HG03439 (cell line): ENCODE measurements around the gene SRC.

ENCODE experiments used
- ATAC-seq: cut with Tn5 transposase; IDR thresholded peaks from one replicate; pipeline ENCODE4 v1.9.1; 2021; ENCODE audit warnings: mild to moderate bottlenecking, moderate library complexity; ENCODE audit not compliant: unreplicated experiment

SRC gene

GRCh38 chr20:37348792-37349516 lies 3.0 kb downstream of the SRC start:
- no peak for ATAC-seq

GRCh38 chr20:37349517-37350491 lies 3.9 kb downstream of the SRC start:
- no peak for ATAC-seq

GRCh38 chr20:37350649-37351574 lies 5.0 kb downstream of the SRC start:
- no peak for ATAC-seq

GRCh38 chr20:37351689-37352607 lies 6.0 kb downstream of the SRC start:
- ATAC-seq, result no peak

GRCh38 chr20:37352608-37352980 lies 6.7 kb downstream of the SRC start:
- no peak for ATAC-seq

GRCh38 chr20:37353285-37353849 lies 7.4 kb downstream of the SRC start:
- ATAC-seq, result no peak

- no peak for ATAC-seq
These were observed 8.6 kb downstream of the SRC start for GRCh38 chr20:37354210-37355195.

- ATAC-seq, result no peak
These were observed 9.6 kb downstream of the SRC start for GRCh38 chr20:37355252-37356180.

GRCh38 chr20:37356387-37356786 lies 10.4 kb downstream of the SRC start:
- ATAC-seq, result no peak

- no peak for ATAC-seq
These were observed 11.0 kb downstream of the SRC start for GRCh38 chr20:37356961-37357371.

- ATAC-seq, result no peak
These were observed 11.8 kb downstream of the SRC start for GRCh38 chr20:37357481-37358365.

- ATAC-seq, result no peak
These were observed 12.6 kb downstream of the SRC start for GRCh38 chr20:37358366-37359150.

- no peak for ATAC-seq
These were observed 13.4 kb downstream of the SRC start for GRCh38 chr20:37359331-37359730.

- no peak for ATAC-seq
These were observed 13.9 kb downstream of the SRC start for GRCh38 chr20:37359836-37360235.

- ATAC-seq, result no peak
These were observed 14.6 kb downstream of the SRC start for GRCh38 chr20:37360391-37361115.
